Measurements from ENCODE around the gene SLC7A11.

Gene SLC7A11

DNA sequence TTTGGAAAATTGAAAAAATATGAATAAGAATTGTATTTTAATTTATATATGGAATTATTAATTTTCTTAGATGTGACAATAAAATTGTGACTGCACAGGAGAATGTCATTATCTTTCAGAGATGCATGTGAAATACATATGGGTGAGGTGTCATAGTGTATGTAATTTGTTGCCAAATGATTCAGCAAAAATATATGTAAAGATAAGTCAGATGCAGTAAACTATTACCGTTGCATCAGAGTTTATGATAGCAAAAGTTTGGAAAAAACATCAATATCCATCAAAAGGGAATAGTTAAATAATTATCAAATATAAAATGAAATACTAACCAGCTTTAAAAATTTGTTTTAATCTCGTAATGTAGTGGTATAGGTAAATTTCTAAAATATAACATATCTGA, 10.4 kb upstream of the SLC7A11 start:
- Mint-ChIP-seq H3K9me3 (no peaks in the 10 kb centered on the region), H3K27me3 (ENCODE audit: low read depth, poor library complexity) (no peaks in the 10 kb centered on the region), H3K4me1 (no peaks in the 10 kb centered on the region), H3K36me3 (ENCODE audit: low read depth) (no peaks in the 10 kb centered on the region), H3K27ac (peak overlapping the region; percentile 43), H3K4me3 (no peak overlapping the region)
- no peak for DNase-seq
- TF ChIP-seq, protein P1, sequence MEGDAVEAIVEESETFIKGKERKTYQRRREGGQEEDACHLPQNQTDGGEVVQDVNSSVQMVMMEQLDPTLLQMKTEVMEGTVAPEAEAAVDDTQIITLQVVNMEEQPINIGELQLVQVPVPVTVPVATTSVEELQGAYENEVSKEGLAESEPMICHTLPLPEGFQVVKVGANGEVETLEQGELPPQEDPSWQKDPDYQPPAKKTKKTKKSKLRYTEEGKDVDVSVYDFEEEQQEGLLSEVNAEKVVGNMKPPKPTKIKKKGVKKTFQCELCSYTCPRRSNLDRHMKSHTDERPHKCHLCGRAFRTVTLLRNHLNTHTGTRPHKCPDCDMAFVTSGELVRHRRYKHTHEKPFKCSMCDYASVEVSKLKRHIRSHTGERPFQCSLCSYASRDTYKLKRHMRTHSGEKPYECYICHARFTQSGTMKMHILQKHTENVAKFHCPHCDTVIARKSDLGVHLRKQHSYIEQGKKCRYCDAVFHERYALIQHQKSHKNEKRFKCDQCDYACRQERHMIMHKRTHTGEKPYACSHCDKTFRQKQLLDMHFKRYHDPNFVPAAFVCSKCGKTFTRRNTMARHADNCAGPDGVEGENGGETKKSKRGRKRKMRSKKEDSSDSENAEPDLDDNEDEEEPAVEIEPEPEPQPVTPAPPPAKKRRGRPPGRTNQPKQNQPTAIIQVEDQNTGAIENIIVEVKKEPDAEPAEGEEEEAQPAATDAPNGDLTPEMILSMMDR (IDR thresholded peaks at IDR 0.05): no peak

DNA sequence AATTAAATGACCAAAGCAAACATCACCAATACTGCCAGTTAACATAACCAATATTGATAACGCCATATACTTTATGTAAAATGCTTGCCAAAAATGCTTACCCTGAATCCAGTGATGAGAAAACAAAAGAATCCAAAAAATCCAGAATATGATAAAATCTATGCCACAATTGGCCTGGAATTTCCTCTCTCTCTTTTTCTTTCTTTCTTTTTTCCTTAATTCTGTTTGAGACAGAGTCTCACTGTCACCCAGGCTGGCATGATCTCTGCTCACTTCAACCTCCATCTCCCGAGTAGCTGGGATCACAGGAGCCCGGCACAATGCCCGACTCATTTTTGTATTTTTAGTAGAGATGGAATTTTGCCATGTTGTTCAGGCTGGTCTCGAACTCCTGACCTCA, 9.8 kb upstream of the SLC7A11 start:
- Mint-ChIP-seq H3K27ac (no peak overlapping the region), H3K4me3 (no peak overlapping the region)

DNA sequence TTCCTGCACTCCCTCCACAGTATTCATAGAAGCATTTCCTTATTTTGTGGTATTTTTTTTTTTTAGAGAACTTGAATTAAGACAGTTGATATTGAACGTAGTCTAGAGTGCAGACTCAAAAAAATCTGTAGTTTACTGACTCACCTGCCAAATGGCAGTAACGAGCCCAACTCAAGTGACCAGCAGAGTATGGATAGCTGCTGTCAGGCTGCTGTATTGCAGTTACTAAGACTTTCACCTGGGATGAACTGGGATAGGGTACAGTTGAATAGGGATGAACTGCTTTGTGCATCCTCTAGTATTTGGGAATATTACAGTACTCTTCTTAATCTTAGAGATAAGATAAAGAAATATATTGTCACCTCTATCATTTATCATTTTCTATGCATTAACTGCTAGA, 7.0 kb upstream of the SLC7A11 start:
- DNase-seq: no peak
- Mint-ChIP-seq H3K4me3 (no peak overlapping the region), H3K9me3 (no peaks in the 10 kb centered on the region), H3K27me3 (ENCODE audit: low read depth, poor library complexity) (no peaks in the 10 kb centered on the region), H3K27ac (peak overlapping the region; percentile 20), H3K36me3 (ENCODE audit: low read depth) (no peaks in the 10 kb centered on the region), H3K4me1 (peaks cover under 1% of the 10 kb centered on the region)
- TF ChIP-seq, protein P1 (IDR thresholded peaks at IDR 0.05): no peak

More for the DNA sequence above, 9.8 kb upstream of the SLC7A11 start:
- H3K27me3 Mint-ChIP-seq (ENCODE audit: low read depth, poor library complexity): no peaks in the 10 kb centered on the region
- H3K9me3 Mint-ChIP-seq: no peaks in the 10 kb centered on the region
- no peak for DNase-seq
- no peaks in the 10 kb centered on the region for H3K36me3 Mint-ChIP-seq (ENCODE audit: low read depth)
- TF ChIP-seq, protein P1 (IDR thresholded peaks at IDR 0.05): no peak
- H3K4me1 Mint-ChIP-seq: no peaks in the 10 kb centered on the region

DNA sequence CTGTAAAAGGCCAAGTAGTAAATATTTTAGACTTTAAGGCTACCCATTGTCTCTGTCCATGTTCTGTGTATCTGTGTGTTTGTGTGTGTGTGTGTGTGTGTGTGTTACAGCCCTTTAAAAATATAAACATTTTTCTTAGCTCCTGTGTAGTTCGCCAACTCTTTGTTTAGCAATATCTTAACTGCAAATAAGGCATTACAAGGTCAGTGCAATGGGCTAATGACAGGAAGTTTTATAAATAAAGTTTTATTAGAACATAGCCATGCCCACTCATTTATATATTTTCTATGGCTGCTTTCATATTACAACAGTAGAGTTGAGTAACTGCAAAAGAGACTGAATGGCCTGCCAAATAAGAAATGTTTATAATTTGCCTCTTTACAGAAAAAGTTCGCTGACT, 5.9 kb upstream of the SLC7A11 start:
- Mint-ChIP-seq H3K27me3 (ENCODE audit: low read depth, poor library complexity) (no peaks in the 10 kb centered on the region), H3K4me1 (peaks cover 11% of the 10 kb centered on the region), H3K27ac (peak overlapping the region; percentile 62), H3K9me3 (no peaks in the 10 kb centered on the region), H3K4me3 (no peak overlapping the region), H3K36me3 (ENCODE audit: low read depth) (no peaks in the 10 kb centered on the region)
- TF ChIP-seq, protein P1 (IDR thresholded peaks at IDR 0.05): no peak
- DNase-seq: no peak

DNA sequence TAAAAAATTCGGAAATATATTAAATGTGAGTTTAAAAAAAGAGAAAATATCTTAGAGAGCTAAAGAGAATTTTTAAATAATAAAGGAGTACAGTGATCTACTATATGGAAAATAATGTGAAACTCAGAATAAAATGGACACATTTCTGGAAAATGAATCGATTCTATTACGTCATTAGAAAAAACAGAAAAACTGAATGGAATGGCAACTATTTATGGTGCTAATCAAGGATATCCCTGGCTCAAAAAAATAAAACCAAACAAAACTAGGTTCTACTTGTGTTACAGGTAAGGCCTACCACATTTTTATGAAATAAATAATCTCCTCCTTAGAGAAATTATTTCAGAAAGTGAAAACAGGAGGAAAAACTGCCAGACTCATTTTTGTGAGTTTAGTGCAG, 5.5 kb upstream of the SLC7A11 start:
- Mint-ChIP-seq H3K27me3 (ENCODE audit: low read depth, poor library complexity) (no peaks in the 10 kb centered on the region), H3K4me1 (peaks cover 11% of the 10 kb centered on the region), H3K36me3 (ENCODE audit: low read depth) (no peaks in the 10 kb centered on the region), H3K27ac (peak overlapping the region; percentile 62), H3K4me3 (no peak overlapping the region), H3K9me3 (no peaks in the 10 kb centered on the region)
- TF ChIP-seq, protein P1 (IDR thresholded peaks at IDR 0.05): no peak
- DNase-seq: no peak

DNA sequence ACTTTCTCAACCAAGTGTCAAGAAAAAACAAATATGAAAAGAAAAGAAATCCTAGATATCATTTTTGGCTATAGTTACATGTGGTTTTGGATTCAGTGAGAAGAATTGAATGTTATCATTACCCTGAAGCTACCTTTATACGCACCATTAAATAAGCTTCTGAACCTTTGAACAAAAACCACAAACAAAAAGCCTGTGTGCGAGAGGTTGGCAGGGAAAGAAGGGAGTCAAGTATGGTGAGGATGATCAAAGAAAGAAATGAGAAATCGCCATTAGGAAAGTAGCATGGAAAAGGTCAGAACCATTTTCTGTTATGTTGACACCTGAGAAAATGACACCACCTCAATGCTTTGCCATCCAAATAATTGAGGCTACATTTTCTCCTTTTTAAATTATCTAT, 1.2 kb upstream of the SLC7A11 start:
- H3K4me3 Mint-ChIP-seq: peak overlapping the region; percentile 64
- TF ChIP-seq, protein P1 (IDR thresholded peaks at IDR 0.05): no peak
- peaks cover 32% of the 10 kb centered on the region for H3K4me1 Mint-ChIP-seq
- no peak for DNase-seq
- no peaks in the 10 kb centered on the region for H3K9me3 Mint-ChIP-seq
- H3K36me3 Mint-ChIP-seq (ENCODE audit: low read depth): no peaks in the 10 kb centered on the region
- H3K27me3 Mint-ChIP-seq (ENCODE audit: low read depth, poor library complexity): no peaks in the 10 kb centered on the region
- H3K27ac Mint-ChIP-seq: no peak overlapping the region
